Esophagus squamous epithelium (tissue), 5 donors: ENCODE data around the gene CTDNEP1. TPM values are rescaled to one million over a fixed set of nuclear protein-coding genes. Genes with fewer than 3 reads are reported as not detected.

ENCODE experiments used
- DNase-seq: peaks from one replicate; lab custom pipeline; 2025; lab: John Stamatoyannopoulos, UW
- H3K27ac ChIP-seq, 4 donors: fragments of 200-600 bp; sonication (generic); one replicate each; pipeline ENCODE4 v1.5.1; 2016 to 2019; ENCODE audit warnings: mild to moderate bottlenecking in 1 of 4
- H3K27me3 ChIP-seq, 4 donors: fragments of 200-600 bp; sonication (generic); 1 replicate in 3 of 4; 2 replicates in 1 of 4; pipeline versions ENCODE4 v1.5.1 to v1.6.0; 2017 to 2021; ENCODE audit warnings: antibody characterized with exemption in 1 of 4
- H3K36me3 ChIP-seq, 3 donors: fragments of 200-600 bp; sonication (generic); one replicate each; pipeline ENCODE4 v1.5.1; 2016 to 2019
- H3K4me1 ChIP-seq, 3 donors: fragments of 200-600 bp; sonication (generic); one replicate each; pipeline ENCODE4 v1.5.1; 2017 to 2019
- H3K4me3 ChIP-seq, 4 donors: fragments of 200-600 bp; sonication (generic); 1 replicate in 3 of 4; 2 replicates in 1 of 4; pipeline ENCODE4 v1.5.1; 2016 to 2019; ENCODE audit warnings: mild to moderate bottlenecking in 2 of 4, moderate library complexity in 1 of 4
- H3K9me3 ChIP-seq, 3 donors: fragments of 200-600 bp; sonication (generic); one replicate each; pipeline ENCODE4 v1.5.1; 2016 to 2019
- POLR2A ChIP-seq, 4 donors: fragments of 450-650 bp; IDR thresholded peaks; one replicate each; pipeline ENCODE4 v1.6.1; 2017; ENCODE audit warnings: antibody characterized with exemption in 4 of 4, mild to moderate bottlenecking in 4 of 4, moderate library complexity in 3 of 4
- WGBS, 2 donors: methylation state at CpG; one replicate each; pipeline ENCODE4 v1.1.5; 2018; 5-methylcytosine and 5-hydroxymethylcytosine counted together
- intact Hi-C: fragments of 100-400 bp; cut with DNase I; formaldehyde crosslinking; loops from one replicate; pipeline ENCODE4 v1.15.0; 2022
- total RNA-seq, 4 donors: library from RNA; depleted of rRNA; stranded (reverse); fragments of >200 nt; gene quantifications; one replicate each; pipeline ENCODE4 v1.1.0, GENCODE V29; 2016
- TF ChIP-seq, protein P1 (sequence below), 6 experiments: fragments of 450-650 bp in 4 of 6; fragments of 200-600 bp in 2 of 6; sonication (generic) in 2 of 6; IDR thresholded peaks; one replicate each; pipeline ENCODE4 v1.5.1; 2016 to 2019; ENCODE audit warnings: antibody characterized with exemption in 6 of 6, mild to moderate bottlenecking in 4 of 6, moderate library complexity in 4 of 6
- donor health status: DM: yes; HTN: yes; CAD: no.

Gene CTDNEP1
- total RNA-seq, 4 donors from 2014 or later: 42.0 to 52.1 (median 47.8) TPM

DNA sequence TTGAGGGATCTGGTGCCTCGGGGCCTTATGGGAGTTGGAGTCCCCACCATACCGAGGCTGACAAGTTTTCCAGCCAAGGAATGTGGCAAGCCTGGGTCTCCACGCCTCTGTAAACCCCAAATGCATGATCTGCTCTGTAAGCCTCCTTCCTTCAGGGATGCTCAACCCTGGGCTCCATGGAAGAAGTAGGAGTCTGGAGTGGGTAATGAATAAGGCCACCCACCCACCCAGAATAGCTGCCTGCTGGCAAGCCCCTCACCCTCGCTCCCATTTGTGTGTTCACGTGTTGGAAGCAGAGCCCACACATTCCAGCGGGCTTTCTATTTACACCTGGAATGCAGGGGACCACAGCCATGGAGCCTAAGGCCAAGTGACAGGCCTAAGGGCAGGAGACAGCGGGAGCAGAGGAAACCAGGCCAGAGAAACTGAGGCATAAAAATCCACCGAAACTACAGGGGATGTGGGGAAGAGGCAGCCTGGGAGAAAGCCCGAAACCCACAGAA, 36.3 kb downstream of the CTDNEP1 start:
- H3K27ac ChIP-seq: peak overlapping the region; percentile 72 to 100 (median 98)
- H3K4me1 ChIP-seq: peaks cover 40 to 78% (median 46%) of the 10 kb centered on the region in 3 donors
- TF ChIP-seq, protein P1, sequence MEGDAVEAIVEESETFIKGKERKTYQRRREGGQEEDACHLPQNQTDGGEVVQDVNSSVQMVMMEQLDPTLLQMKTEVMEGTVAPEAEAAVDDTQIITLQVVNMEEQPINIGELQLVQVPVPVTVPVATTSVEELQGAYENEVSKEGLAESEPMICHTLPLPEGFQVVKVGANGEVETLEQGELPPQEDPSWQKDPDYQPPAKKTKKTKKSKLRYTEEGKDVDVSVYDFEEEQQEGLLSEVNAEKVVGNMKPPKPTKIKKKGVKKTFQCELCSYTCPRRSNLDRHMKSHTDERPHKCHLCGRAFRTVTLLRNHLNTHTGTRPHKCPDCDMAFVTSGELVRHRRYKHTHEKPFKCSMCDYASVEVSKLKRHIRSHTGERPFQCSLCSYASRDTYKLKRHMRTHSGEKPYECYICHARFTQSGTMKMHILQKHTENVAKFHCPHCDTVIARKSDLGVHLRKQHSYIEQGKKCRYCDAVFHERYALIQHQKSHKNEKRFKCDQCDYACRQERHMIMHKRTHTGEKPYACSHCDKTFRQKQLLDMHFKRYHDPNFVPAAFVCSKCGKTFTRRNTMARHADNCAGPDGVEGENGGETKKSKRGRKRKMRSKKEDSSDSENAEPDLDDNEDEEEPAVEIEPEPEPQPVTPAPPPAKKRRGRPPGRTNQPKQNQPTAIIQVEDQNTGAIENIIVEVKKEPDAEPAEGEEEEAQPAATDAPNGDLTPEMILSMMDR (IDR thresholded peaks at IDR 0.05): no peak
- TF ChIP-seq POLR2A (IDR thresholded peaks at IDR 0.05): no peak
- H3K27me3 ChIP-seq: no peaks in the 10 kb centered on the region
- intact Hi-C loops: no loop called here
- H3K36me3 ChIP-seq: no peaks in the 10 kb centered on the region
- WGBS, 2 donors: 25 to 27% methylated on average over 9 of the region's 9 CpGs
- DNase-seq: no peak
- H3K4me3 ChIP-seq: peak overlapping the region in 3 of 4 donors; percentile 50 to 73 (median 51)
- H3K9me3 ChIP-seq: no peaks in the 10 kb centered on the region

DNA sequence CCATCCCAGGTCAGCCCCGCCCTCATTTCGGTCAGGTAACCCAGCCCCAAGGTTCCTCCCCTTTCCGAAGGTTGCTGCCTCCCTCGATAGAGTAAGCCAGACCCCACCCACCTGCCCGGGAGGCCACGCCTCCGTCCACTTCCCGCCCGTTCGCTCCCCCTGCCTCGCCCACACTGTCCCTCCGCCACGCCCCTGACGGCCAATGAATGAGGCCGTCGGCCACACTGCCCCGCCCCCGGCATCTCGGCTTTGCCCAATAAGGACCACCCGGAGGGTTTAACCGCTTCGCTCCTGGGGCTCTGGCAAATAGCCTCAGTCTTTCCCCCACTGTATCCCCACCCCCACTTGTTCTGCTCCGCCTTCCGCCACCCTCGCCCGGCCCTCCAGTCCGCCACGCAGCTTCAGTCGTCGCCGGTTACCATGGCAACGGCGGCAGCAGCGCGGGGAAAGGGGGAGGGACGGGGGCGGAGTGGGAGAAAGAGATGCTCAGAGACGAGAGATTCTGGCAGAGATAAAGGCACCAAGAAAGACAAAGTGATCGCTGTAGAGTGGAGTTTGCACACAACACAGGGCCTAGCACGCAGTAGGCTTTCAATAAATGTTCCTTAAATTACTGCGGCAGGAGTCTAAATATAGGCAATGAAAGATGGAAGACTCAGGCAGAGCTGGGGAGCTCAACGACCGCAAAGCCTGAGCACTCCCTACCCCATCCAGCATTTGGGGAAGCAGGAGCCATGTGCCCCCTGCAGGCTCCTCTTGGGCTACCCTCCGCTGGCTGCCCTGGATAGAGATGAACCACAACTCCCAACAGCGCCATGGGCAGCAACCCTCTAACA, 37.0 kb downstream of the CTDNEP1 start:
- DNase-seq: peak; percentile 92
- no peaks in the 10 kb centered on the region for H3K36me3 ChIP-seq
- peaks cover 40 to 75% (median 45%) of the 10 kb centered on the region in 3 donors for H3K4me1 ChIP-seq
- WGBS, 2 donors: 0% methylated on average over 15 to 23 of the region's 45 CpGs
- TF ChIP-seq POLR2A (IDR thresholded peaks at IDR 0.05): no peak
- TF ChIP-seq, protein P1 (IDR thresholded peaks at IDR 0.05): peak in 5 of 6 experiments; percentile 29 to 55 (median 42)
- no peaks in the 10 kb centered on the region for H3K27me3 ChIP-seq
- H3K27ac ChIP-seq: peak overlapping the region; percentile 72 to 100 (median 98)
- H3K4me3 ChIP-seq: peak overlapping the region; percentile 25 to 73 (median 50)
- intact Hi-C loops: no loop called here
- no peaks in the 10 kb centered on the region for H3K9me3 ChIP-seq

DNA sequence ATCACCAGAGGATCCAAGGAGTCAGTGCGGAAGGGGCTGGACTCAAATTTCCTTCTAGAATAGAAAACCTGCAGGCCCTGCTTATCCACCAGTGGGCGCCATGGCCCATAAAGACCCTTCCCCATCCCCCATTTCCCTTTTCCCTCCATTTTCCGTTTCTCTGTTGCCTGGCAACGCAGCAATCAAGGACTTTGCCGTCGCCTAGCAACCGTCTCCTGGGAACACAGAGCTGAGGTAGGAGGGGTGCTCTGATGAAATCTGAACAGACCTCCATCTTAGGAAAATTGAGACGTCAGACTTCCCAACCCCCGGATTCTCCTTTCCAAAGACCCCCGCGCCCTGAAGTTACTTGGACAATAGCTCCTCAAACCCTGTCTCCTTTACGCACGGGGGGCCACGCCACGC, 37.6 kb downstream of the CTDNEP1 start:
- intact Hi-C loops: no loop called here
- DNase-seq: no peak
- H3K27ac ChIP-seq: peak overlapping the region; percentile 72 to 100 (median 98)

DNA sequence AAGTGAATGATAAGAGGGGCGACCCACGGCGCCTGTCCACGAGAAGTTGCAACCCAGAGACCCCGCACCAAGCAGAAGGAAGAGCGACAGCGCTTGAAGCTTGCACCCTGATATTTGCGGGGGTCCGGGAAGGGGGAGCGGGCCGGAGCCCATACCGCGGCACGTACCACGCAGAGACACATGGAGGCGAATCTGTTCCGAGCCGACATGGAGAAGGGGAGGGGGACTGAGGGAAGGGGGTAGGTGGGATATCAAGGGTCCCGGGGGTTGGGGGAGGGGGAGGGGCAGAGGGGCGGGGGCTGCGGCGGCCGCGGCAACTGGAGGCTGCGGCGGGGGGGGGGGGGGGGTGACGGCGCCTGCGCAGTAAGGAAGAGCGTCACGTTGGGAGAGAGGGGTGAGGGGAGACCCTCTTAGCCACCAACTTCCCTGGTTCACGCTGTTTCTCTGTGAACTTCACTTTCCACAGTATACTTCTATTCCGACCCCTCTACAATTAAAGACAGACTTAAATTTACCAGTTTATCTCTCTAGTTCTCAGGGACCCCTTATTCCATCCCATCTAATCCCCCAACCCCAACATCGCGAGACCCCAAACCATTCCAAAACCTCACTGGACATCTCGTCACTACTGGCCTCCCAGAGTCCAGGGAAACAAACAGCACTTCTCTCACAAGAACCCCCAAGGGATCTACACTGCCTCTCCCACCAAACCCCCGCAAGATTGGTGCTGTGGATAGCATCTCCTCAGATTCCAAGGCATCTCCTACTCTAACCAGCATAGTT, 39.9 kb downstream of the CTDNEP1 start:
- no peak for DNase-seq
- H3K36me3 ChIP-seq: no peaks in the 10 kb centered on the region
- H3K27ac ChIP-seq: no peak overlapping the region
- peaks cover 17 to 47% (median 23%) of the 10 kb centered on the region in 3 donors for H3K4me1 ChIP-seq
- H3K27me3 ChIP-seq: no peaks in the 10 kb centered on the region
- no peak overlapping the region for H3K4me3 ChIP-seq
- 44 to 59% methylated on average over 12 to 34 of the region's 37 CpGs for WGBS, 2 donors
- no peaks in the 10 kb centered on the region for H3K9me3 ChIP-seq
- no peak for TF ChIP-seq POLR2A (IDR thresholded peaks at IDR 0.05)
- TF ChIP-seq, protein P1 (IDR thresholded peaks at IDR 0.05): no peak
- intact Hi-C loops: no loop called here

More for the DNA sequence above, 37.6 kb downstream of the CTDNEP1 start:
- Histone ChIP-seq H3K27me3 (no peaks in the 10 kb centered on the region), H3K4me1 (peaks cover 33 to 69% (median 38%) of the 10 kb centered on the region in 3 donors), H3K9me3 (no peaks in the 10 kb centered on the region), H3K4me3 (peak overlapping the region; percentile 25 to 73 (median 50)), H3K36me3 (no peaks in the 10 kb centered on the region)
- TF ChIP-seq, protein P1 (IDR thresholded peaks at IDR 0.05): peak in 1 of 6 experiments; percentile 27
- TF ChIP-seq POLR2A (IDR thresholded peaks at IDR 0.05): no peak
- WGBS, 2 donors: 8 to 14% methylated on average over 5 to 13 of the region's 15 CpGs
